Measurements from ENCODE around the gene SMAD5.

- TF ChIP-seq POLR2AphosphoS5 (IDR thresholded peaks at IDR 0.05; ENCODE audit: borderline replicate concordance, low read depth, low read length) (no peak), EZH2 (IDR thresholded peaks at IDR 0.05) (no peak), FOXP2 (optimal IDR thresholded peaks at IDR 0.05; ENCODE audit: control extremely low read depth, extremely low read length, insufficient read depth) (no peak)
Observed at GRCh38 chr5:136206361-136206760, 73.7 kb downstream of the SMAD5 start.
